ENCODE measurements around the gene SLC49A3. TPM values are rescaled to one million over a fixed set of nuclear protein-coding genes. Genes with fewer than 3 reads are reported as not detected.

The SLC49A3 gene
- total and polyA plus RNA-seq, 2 of the 4 experiments (the other 2 are of a cell fraction) = under 0.01 to 0.32 TPM

- Histone ChIP-seq H2BK20ac (ENCODE audit: low read depth, low read length) (no peak overlapping the region), H3K4me2 (ENCODE audit: low read depth, low read length) (peak overlapping the region; percentile 42), H3K14ac (replicated peaks; ENCODE audit: low read depth, low read length) (no peak overlapping the region), H4K5ac (ENCODE audit: low read depth, low read length) (no peak overlapping the region), H2AK5ac (ENCODE audit: low read depth, low read length) (no peak overlapping the region), H3K27ac (ENCODE audit: insufficient read depth, low read length) (no peak overlapping the region), H2BK120ac (ENCODE audit: low read depth, low read length) (no peak overlapping the region), H3K9me3 (ENCODE audit: control insufficient read depth, insufficient read depth, low read length) (no peaks in the 10 kb centered on the region), H4K8ac (ENCODE audit: low read depth in 2 of 2, low read length in 2 of 2) (no peak overlapping the region), H3K18ac (ENCODE audit: low read depth, low read length) (no peak overlapping the region), H2AFZ (replicated peaks; ENCODE audit: low read length, poor library complexity) (no peak overlapping the region), H3K9ac (ENCODE audit: low read depth, low read length) (no peak overlapping the region), H3K23ac (ENCODE audit: low read depth, low read length) (no peak overlapping the region; the same call in 1 of the 2 replicates), H3K9me1 (ENCODE audit: insufficient read depth, low read length) (peaks cover 13% of the 10 kb centered on the region), H2AK9ac (replicated peaks; ENCODE audit: low read depth, low read length, poor library complexity) (peak overlapping the region; percentile 71), H4K91ac (ENCODE audit: insufficient read depth, low read depth, low read length) (no peak overlapping the region), H3K79me1 (ENCODE audit: low read depth in 1 of 2, low read length in 2 of 2) (peaks cover 15 to 39% of the 10 kb centered on the region in 2 experiments; a peak in 3 of 4 replicates), H3K4ac (ENCODE audit: low read depth, low read length) (no peak overlapping the region), H3K4me3 (ENCODE audit: insufficient read depth, low read depth, low read length) (no peak overlapping the region), H3K56ac (ENCODE audit: extremely low read depth, insufficient read depth, low read length) (no peak overlapping the region), H3K27me3 (ENCODE audit: control insufficient read depth, insufficient read depth, low read length) (no peaks in the 10 kb centered on the region; the same call in 1 of the 2 replicates), H3K4me1 (ENCODE audit: control insufficient read depth, insufficient read depth, low read length) (peaks cover 14% of the 10 kb centered on the region; the same call in 1 of the 2 replicates), H2BK15ac (ENCODE audit: low read depth, low read length) (no peak overlapping the region), H3K36me3 (ENCODE audit: control insufficient read depth, insufficient read depth, low read length) (peaks cover 7% of the 10 kb centered on the region), H2BK5ac (ENCODE audit: low read depth, low read length, poor library complexity, severe bottlenecking) (no peak overlapping the region), H4K20me1 (ENCODE audit: insufficient read depth, low read length) (peaks cover 46% of the 10 kb centered on the region)
- dilution Hi-C loops (cut with HindIII; ENCODE audit: low sequenced_read_pairs, unreplicated experiment) (no loop called here), in situ Hi-C loops (cut with MboI; ENCODE audit: low sequenced_read_pairs) (no loop called here), intact Hi-C loops (cut with micrococcal nuclease) (no loop called here)
- ATAC-seq (ENCODE audit: low read depth) (no peak), DNase-seq (no peak)
- no TSS peak for BruUV-seq (replicated peaks)
- POLR2A ChIA-PET (ENCODE audit: unreplicated experiment) = no interaction called here
- no peak for TF ChIP-seq RAD21 (IDR thresholded peaks at IDR 0.05; ENCODE audit: low read length)
- TF ChIP-seq RCOR1 (IDR thresholded peaks at IDR 0.05; ENCODE audit: insufficient replicate concordance, low read length) = no peak
- no peak for TF ChIP-seq MXI1 (IDR thresholded peaks at IDR 0.05; ENCODE audit: borderline replicate concordance, low read depth, low read length)
- no peak for TF ChIP-seq RFX5 (IDR thresholded peaks at IDR 0.05; ENCODE audit: low read depth, low read length)
- TF ChIP-seq POLR2A (IDR thresholded peaks at IDR 0.05; ENCODE audit: low read depth, low read length) = no peak
- no peak for TF ChIP-seq SMC3 (IDR thresholded peaks at IDR 0.05; ENCODE audit: low read depth, low read length)
- no peak for TF ChIP-seq ELK1 (IDR thresholded peaks at IDR 0.05; ENCODE audit: borderline replicate concordance, low read depth, low read length)
- no peak for TF ChIP-seq CHD1 (IDR thresholded peaks at IDR 0.05; ENCODE audit: low read depth, low read length)
- TF ChIP-seq CEBPB (IDR thresholded peaks at IDR 0.05; ENCODE audit: low read depth, low read length) = no peak
- no peak for TF ChIP-seq USF2 (IDR thresholded peaks at IDR 0.05; ENCODE audit: low read depth, low read length)
- TF ChIP-seq MAZ (IDR thresholded peaks at IDR 0.05; ENCODE audit: borderline replicate concordance, low read depth, low read length) = no peak
- TF ChIP-seq BHLHE40 (IDR thresholded peaks at IDR 0.05; ENCODE audit: low read depth, low read length) = no peak
- no peak for TF ChIP-seq FOS (IDR thresholded peaks at IDR 0.05; ENCODE audit: low read depth, low read length)
- TF ChIP-seq NFE2L2 (IDR thresholded peaks at IDR 0.05; ENCODE audit: low read depth, low read length) = no peak
- TF ChIP-seq CTCF (conservative IDR thresholded peaks at IDR 0.05; ENCODE audit: low read depth, low read length) = no peak
- TF ChIP-seq MAFK (IDR thresholded peaks at IDR 0.05; ENCODE audit: low read depth, low read length) = no peak
- 59% methylated on average over 3 of the region's 11 CpGs; no CpG with 5 or more reads in 1 of the 2 experiments for WGBS, 2 experiments (ENCODE audit: extremely low coverage in 2 of 2, insufficient read length in 1 of 2)
- CTCF ChIA-PET = no interaction called here
These were observed 19.1 kb upstream of the SLC49A3 start for GRCh38 chr4:707929-708630.
